HepG2 (cell line): ENCODE results near the gene GRK5. TPM values are rescaled to one million over a fixed set of nuclear protein-coding genes. Genes with fewer than 3 reads are reported as not detected.

Experiments
- ATAC-seq: fragments of 200-7000 bp; cut with Tn5 transposase; 3 replicates; pipeline ENCODE4 v1.9.1; 2020; ENCODE audit warnings: mild to moderate bottlenecking, moderate library complexity
- BruUV-seq: library from RNA; stranded (reverse); fragments of 400-500 nt; replicated peaks from 2 replicates; lab custom pipeline; 2021; lab: Mats Ljungman, UMichigan
- CTCF ChIA-PET: fragments of 300-600 bp; formaldehyde crosslinking; extraction: SDS; loops from one replicate; lab custom pipeline; 2021; ENCODE audit warnings: low total read pairs, inconsistent platforms, low intra/inter-chr PET ratio; lab: Yijun Ruan, JAX
- POLR2A ChIA-PET: fragments of 350-600 bp; sonication (Branson Sonifier 250); formaldehyde crosslinking; loops from one replicate; lab custom pipeline; 2020; ENCODE audit warnings: antibody characterized with exemption, inconsistent platforms; lab: Yijun Ruan, JAX
- DNase-seq: peaks from one replicate; pipeline ENCODE4 v3.0.0-alpha.2; 2015; ENCODE audit warnings: low spot score
- FAIRE-seq: peaks from 3 replicates; lab custom pipeline; 2011; peaks lifted over from hg19 to GRCh38; lab: Jason Lieb, UNC
- H2AFZ ChIP-seq: one replicate; pipeline ENCODE4 v1.6.1; 2011; ENCODE audit warnings: low read length, inconsistent platforms
- H3K27ac ChIP-seq: fragments of 300-600 bp; 3 replicates; pipeline ENCODE4 v1.8.0; 2011; ENCODE audit warnings: mixed run types, mild to moderate bottlenecking, mixed read lengths, low read length, inconsistent platforms; ENCODE audit not compliant: insufficient read depth; ENCODE audit errors: extremely low read length
- H3K27me3 ChIP-seq, 2 experiments: fragments of 200-600 bp in 1 of 2; 2 replicates in 1 of 2; 3 replicates in 1 of 2; pipeline versions ENCODE4 v1.6.0 to v1.8.0; 2011; ENCODE audit warnings: low read length in 2 of 2, mild to moderate bottlenecking in 2 of 2, moderate library complexity in 2 of 2, inconsistent platforms in 1 of 2; ENCODE audit not compliant: insufficient read depth in 2 of 2, control insufficient read depth in 1 of 2
- H3K36me3 ChIP-seq, 2 experiments: fragments of 200-600 bp in 1 of 2; replicated peaks in 1 of 2; 2 replicates in 1 of 2; 3 replicates in 1 of 2; pipeline versions ENCODE4 v1.5.1 to v1.8.0; 2011; ENCODE audit warnings: low read length in 2 of 2, inconsistent platforms in 1 of 2; ENCODE audit not compliant: insufficient read depth in 2 of 2, control insufficient read depth in 1 of 2
- H3K4me1 ChIP-seq: 2 replicates; pipeline ENCODE4 v1.5.1; 2012; ENCODE audit warnings: low read length, inconsistent platforms; ENCODE audit not compliant: insufficient read depth
- H3K4me2 ChIP-seq: 2 replicates; pipeline ENCODE4 v1.6.0; 2011; ENCODE audit warnings: low read depth, low read length, inconsistent platforms
- H3K4me3 ChIP-seq, 3 experiments: fragments of 200-600 bp in 1 of 3; sonication (generic), shearing (Covaris generic) in 1 of 3; replicated peaks in 1 of 3; 2 replicates each; pipeline ENCODE4 v1.5.1; 2011 to 2016; ENCODE audit warnings: low read length in 3 of 3, inconsistent platforms in 2 of 3, low read depth in 2 of 3, mild to moderate bottlenecking in 2 of 3, control low read depth in 1 of 3, mixed read lengths in 1 of 3; ENCODE audit not compliant: insufficient read depth in 1 of 3
- H3K79me2 ChIP-seq: one replicate; pipeline ENCODE4 v1.6.1; 2011; ENCODE audit warnings: low read length, inconsistent platforms; ENCODE audit not compliant: insufficient read depth
- H3K9ac ChIP-seq: 2 replicates; pipeline ENCODE4 v1.6.0; 2011; ENCODE audit warnings: mild to moderate bottlenecking, low read depth, low read length, inconsistent platforms; ENCODE audit not compliant: insufficient read depth
- H3K9me3 ChIP-seq: 2 replicates; pipeline ENCODE4 v1.5.1; 2012; ENCODE audit warnings: mild to moderate bottlenecking, low read length
- H4K20me1 ChIP-seq: 2 replicates; pipeline ENCODE4 v1.6.0; 2011; ENCODE audit warnings: inconsistent platforms, mild to moderate bottlenecking, low read length, moderate library complexity; ENCODE audit not compliant: insufficient read depth
- SMAD1 ChIP-seq: sonication (generic); formaldehyde crosslinking; IDR thresholded peaks from 2 replicates; pipeline ENCODE4 v1.4.0; 2020; ENCODE audit warnings: missing genetic modification reagents, low read depth, mild to moderate bottlenecking, borderline replicate concordance
- ZFP36 ChIP-seq: fragments of 150-350 bp; IDR thresholded peaks from 2 replicates; pipeline ENCODE4 v1.6.1; 2018; ENCODE audit warnings: borderline replicate concordance, low read length, low read depth; ENCODE audit not compliant: partially characterized antibody
- WGBS: methylation state at CpG from one replicate; pipeline ENCODE4 v1.1.6; 2017; ENCODE audit warnings: low lambda C conversion rate; 5-methylcytosine and 5-hydroxymethylcytosine counted together
- in situ Hi-C: cut with HindIII; loops from 2 replicates; pipeline ENCODE4 v1.10.0; 2017; ENCODE audit warnings: low pct_unique_long_range_greater_than_20kb; ENCODE audit not compliant: extremely low pct_ligation_motif_present
- intact Hi-C: fragments of 100-400 bp; cut with micrococcal nuclease; formaldehyde crosslinking; loops from one replicate; pipeline ENCODE4 v1.10.0; 2022; ENCODE audit not compliant: unreplicated experiment
- polyA plus RNA-seq, 8 experiments: library from polyadenylated mRNA; depleted of rRNA in 3 of 8; stranded (reverse) in 7 of 8; unstranded in 1 of 8; fragments of >200 nt; fragmentation: Illumina TruSeq in 4 of 8; extraction: Trizol in 4 of 8; gene quantifications; 2 replicates each; pipeline versions ENCODE4 v1.2.1 to v1.2.3, GENCODE V29; 2011 to 2016; ENCODE audit warnings: low read depth in 4 of 8, missing spikeins in 1 of 8, mixed read lengths in 1 of 8; ENCODE audit not compliant: insufficient read depth in 1 of 8
- total RNA-seq, 5 experiments: library from RNA; depleted of rRNA; stranded (reverse); fragments of >200 nt; fragmentation: Illumina TruSeq; extraction: Trizol; gene quantifications; 2 replicates each; pipeline ENCODE4 v1.2.3, GENCODE V29; 2016; ENCODE audit warnings: low read depth in 1 of 5
- TF ChIP-seq, protein P1 (sequence below): sonication (generic); formaldehyde crosslinking; IDR thresholded peaks from 2 replicates; pipeline ENCODE4 v1.4.0; 2020; ENCODE audit warnings: missing genetic modification reagents, low read depth, mild to moderate bottlenecking, borderline replicate concordance
- TF ChIP-seq, protein P2 (sequence below): sonication (generic); formaldehyde crosslinking; IDR thresholded peaks from 2 replicates; pipeline ENCODE4 v1.4.0; 2020; ENCODE audit warnings: mild to moderate bottlenecking, missing genetic modification reagents
- TF ChIP-seq, protein P3 (sequence below): sonication (generic); formaldehyde crosslinking; IDR thresholded peaks from 2 replicates; pipeline ENCODE4 v1.5.1; 2020; ENCODE audit warnings: mild to moderate bottlenecking, missing genetic modification reagents, moderate library complexity
- TF ChIP-seq, protein P4 (sequence below), 2 experiments: IDR thresholded peaks; 2 replicates each; pipeline ENCODE4 v1.6.1; 2011 to 2012; ENCODE audit warnings: low read length in 2 of 2, borderline replicate concordance in 1 of 2, low read depth in 1 of 2, mild to moderate bottlenecking in 1 of 2, moderate library complexity in 1 of 2

GRK5 gene
- total and polyA plus RNA-seq, 2 of the 13 experiments (the other 11 are each of a cell fraction or from before 2014, with no cell fraction given): 10.4 to 12.6 TPM

DNA sequence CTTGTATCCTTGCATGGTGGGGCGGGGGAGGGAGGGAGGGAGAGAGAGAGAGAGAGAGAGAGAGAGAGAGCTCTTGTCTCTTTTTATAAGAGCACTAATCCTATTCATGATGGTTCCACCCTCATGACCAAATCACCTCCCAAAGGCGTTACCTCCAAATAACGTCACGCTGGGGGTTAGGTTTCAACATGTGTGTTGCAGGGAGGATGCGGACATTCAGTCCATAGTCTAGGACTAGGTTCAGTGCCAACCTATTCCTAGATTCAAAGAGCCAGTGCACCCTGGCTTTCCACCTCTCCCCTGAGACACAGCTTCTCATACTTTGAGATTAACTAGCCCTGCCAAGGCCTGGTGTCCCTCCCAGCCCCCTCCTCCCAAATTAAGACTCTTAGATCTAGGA, 123.0 kb downstream of the GRK5 start (continued):
- TF ChIP-seq, protein P1, sequence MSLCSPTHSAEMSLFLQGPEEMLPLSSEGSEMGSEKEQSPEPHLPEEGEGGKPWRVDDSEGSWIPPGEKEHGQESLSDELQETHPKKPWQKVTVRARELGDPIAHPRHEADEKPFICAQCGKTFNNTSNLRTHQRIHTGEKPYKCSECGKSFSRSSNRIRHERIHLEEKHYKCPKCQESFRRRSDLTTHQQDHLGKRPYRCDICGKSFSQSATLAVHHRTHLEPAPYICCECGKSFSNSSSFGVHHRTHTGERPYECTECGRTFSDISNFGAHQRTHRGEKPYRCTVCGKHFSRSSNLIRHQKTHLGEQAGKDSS (CRISPR knock-in tag): no peak
- TF ChIP-seq SMAD1 (no peak), ZFP36 (no peak)
- TF ChIP-seq, protein P2, sequence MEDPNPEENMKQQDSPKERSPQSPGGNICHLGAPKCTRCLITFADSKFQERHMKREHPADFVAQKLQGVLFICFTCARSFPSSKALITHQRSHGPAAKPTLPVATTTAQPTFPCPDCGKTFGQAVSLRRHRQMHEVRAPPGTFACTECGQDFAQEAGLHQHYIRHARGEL (CRISPR knock-in tag): no peak

DNA sequence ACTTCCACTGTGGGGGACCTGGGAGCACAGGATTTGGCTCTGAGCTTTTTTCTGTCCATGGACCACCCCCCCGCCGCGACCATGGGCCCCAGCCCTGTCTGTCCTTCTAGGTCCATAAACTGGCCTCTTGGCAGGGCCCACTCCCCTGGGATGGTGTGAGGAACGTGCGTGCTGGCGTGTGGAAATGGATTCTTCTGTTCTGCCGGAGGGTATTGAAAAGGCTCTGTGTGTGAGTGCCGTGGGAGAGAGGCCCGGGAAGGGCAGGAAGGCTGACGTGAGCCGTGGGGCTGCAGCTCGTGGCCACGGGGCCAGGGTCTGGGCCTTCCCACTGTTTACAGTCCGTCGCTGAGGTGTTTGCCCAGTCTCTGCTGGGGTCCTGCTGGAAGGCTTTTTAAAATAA, 123.7 kb downstream of the GRK5 start:
- ChIA-PET POLR2A (interaction anchor here (2.9 kb wide), 1 partner anchor 8 kb away, joined by 9 read pairs; no protein-coding TSS in a partner anchor), CTCF (no interaction called here)
- DNase-seq (no peak), FAIRE-seq (no peak), ATAC-seq (no peak)
- H3K27me3 ChIP-seq: no peaks in the 10 kb centered on the region
- H3K79me2 ChIP-seq: no peaks in the 10 kb centered on the region
- H2AFZ ChIP-seq: no peak overlapping the region
- H3K9me3 ChIP-seq: no peaks in the 10 kb centered on the region
- H3K4me1 ChIP-seq: no peaks in the 10 kb centered on the region
- H3K9ac ChIP-seq: no peak overlapping the region
- no peak overlapping the region for H3K4me3 ChIP-seq
- H3K36me3 ChIP-seq: peaks cover 2 to 12% of the 10 kb centered on the region in 2 experiments; a peak in 3 of 5 replicates
- BruUV-seq: no TSS peak
- H3K27ac ChIP-seq: no peak overlapping the region
- H3K4me2 ChIP-seq: no peak overlapping the region
- intact Hi-C loops: no loop called here
- in situ Hi-C loops: no loop called here
- WGBS: 92% methylated on average over 15 of the region's 15 CpGs
- TF ChIP-seq, protein P3, sequence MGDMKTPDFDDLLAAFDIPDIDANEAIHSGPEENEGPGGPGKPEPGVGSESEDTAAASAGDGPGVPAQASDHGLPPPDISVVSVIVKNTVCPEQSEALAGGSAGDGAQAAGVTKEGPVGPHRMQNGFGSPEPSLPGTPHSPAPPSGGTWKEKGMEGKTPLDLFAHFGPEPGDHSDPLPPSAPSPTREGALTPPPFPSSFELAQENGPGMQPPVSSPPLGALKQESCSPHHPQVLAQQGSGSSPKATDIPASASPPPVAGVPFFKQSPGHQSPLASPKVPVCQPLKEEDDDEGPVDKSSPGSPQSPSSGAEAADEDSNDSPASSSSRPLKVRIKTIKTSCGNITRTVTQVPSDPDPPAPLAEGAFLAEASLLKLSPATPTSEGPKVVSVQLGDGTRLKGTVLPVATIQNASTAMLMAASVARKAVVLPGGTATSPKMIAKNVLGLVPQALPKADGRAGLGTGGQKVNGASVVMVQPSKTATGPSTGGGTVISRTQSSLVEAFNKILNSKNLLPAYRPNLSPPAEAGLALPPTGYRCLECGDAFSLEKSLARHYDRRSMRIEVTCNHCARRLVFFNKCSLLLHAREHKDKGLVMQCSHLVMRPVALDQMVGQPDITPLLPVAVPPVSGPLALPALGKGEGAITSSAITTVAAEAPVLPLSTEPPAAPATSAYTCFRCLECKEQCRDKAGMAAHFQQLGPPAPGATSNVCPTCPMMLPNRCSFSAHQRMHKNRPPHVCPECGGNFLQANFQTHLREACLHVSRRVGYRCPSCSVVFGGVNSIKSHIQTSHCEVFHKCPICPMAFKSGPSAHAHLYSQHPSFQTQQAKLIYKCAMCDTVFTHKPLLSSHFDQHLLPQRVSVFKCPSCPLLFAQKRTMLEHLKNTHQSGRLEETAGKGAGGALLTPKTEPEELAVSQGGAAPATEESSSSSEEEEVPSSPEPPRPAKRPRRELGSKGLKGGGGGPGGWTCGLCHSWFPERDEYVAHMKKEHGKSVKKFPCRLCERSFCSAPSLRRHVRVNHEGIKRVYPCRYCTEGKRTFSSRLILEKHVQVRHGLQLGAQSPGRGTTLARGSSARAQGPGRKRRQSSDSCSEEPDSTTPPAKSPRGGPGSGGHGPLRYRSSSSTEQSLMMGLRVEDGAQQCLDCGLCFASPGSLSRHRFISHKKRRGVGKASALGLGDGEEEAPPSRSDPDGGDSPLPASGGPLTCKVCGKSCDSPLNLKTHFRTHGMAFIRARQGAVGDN (CRISPR knock-in tag): peak; percentile 26; the same call in 1 of the 2 replicates
- TF ChIP-seq, protein P4, sequence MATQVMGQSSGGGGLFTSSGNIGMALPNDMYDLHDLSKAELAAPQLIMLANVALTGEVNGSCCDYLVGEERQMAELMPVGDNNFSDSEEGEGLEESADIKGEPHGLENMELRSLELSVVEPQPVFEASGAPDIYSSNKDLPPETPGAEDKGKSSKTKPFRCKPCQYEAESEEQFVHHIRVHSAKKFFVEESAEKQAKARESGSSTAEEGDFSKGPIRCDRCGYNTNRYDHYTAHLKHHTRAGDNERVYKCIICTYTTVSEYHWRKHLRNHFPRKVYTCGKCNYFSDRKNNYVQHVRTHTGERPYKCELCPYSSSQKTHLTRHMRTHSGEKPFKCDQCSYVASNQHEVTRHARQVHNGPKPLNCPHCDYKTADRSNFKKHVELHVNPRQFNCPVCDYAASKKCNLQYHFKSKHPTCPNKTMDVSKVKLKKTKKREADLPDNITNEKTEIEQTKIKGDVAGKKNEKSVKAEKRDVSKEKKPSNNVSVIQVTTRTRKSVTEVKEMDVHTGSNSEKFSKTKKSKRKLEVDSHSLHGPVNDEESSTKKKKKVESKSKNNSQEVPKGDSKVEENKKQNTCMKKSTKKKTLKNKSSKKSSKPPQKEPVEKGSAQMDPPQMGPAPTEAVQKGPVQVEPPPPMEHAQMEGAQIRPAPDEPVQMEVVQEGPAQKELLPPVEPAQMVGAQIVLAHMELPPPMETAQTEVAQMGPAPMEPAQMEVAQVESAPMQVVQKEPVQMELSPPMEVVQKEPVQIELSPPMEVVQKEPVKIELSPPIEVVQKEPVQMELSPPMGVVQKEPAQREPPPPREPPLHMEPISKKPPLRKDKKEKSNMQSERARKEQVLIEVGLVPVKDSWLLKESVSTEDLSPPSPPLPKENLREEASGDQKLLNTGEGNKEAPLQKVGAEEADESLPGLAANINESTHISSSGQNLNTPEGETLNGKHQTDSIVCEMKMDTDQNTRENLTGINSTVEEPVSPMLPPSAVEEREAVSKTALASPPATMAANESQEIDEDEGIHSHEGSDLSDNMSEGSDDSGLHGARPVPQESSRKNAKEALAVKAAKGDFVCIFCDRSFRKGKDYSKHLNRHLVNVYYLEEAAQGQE (IDR thresholded peaks at IDR 0.05; ENCODE audit: borderline replicate concordance in 1 of 2, low read depth in 1 of 2, low read length in 2 of 2): no peak
- TF ChIP-seq, all 625 proteins: peak for 1
- no peaks in the 10 kb centered on the region for H4K20me1 ChIP-seq
